ENCODE data around the gene TMEM204.

- TF ChIP-seq CTCF (IDR thresholded peaks at IDR 0.05) (no peak), POLR2A (IDR thresholded peaks at IDR 0.05; ENCODE audit: low read depth) (no peak), POLR2AphosphoS5 (IDR thresholded peaks at IDR 0.05) (no peak)
Observed at GRCh38 chr16:1496464-1496863, 37.0 kb upstream of the TMEM204 start.
